ENCODE results near the gene ATP5PO. TPM values are rescaled to one million over a fixed set of nuclear protein-coding genes. Genes with fewer than 3 reads are reported as not detected.

Gene ATP5PO
- total RNA-seq, 4 donors from 2014 or later = 133 to 311 (median 214) TPM

GRCh38 chr21:33875026-33875695, 40.4 kb downstream of the ATP5PO start:
- Histone ChIP-seq H3K9me3 (no peaks in the 10 kb centered on the region), H3K4me1 (no peaks in the 10 kb centered on the region), H3K36me3 (no peaks in the 10 kb centered on the region), H3K27ac (no peak overlapping the region), H3K4me3 (no peak overlapping the region), H3K27me3 (no peaks in the 10 kb centered on the region)
- no peak for TF ChIP-seq POLR2AphosphoS5 (IDR thresholded peaks at IDR 0.05)
- TF ChIP-seq CTCF (IDR thresholded peaks at IDR 0.05) = no peak
- TF ChIP-seq POLR2A (IDR thresholded peaks at IDR 0.05) = no peak
- no peak for TF ChIP-seq EP300 (IDR thresholded peaks at IDR 0.05)
- 85 to 91% methylated on average over 6 to 7 of the region's 20 CpGs for WGBS, 2 donors (ENCODE audit: low coverage in 1 of 2)
- no peak for ATAC-seq

- H3K4me3 ChIP-seq = no peak overlapping the region
- no peaks in the 10 kb centered on the region for H3K27me3 ChIP-seq
- H3K4me1 ChIP-seq = no peaks in the 10 kb centered on the region
- H3K9me3 ChIP-seq = no peaks in the 10 kb centered on the region
- no peaks in the 10 kb centered on the region for H3K36me3 ChIP-seq
- H3K27ac ChIP-seq = no peak overlapping the region
- no peak for TF ChIP-seq EP300 (IDR thresholded peaks at IDR 0.05)
- WGBS, 2 donors (ENCODE audit: low coverage in 1 of 2) = 95 to 97% methylated on average over 3 to 5 of the region's 7 CpGs
- ATAC-seq = no peak
Observed at GRCh38 chr21:33874161-33874560, 41.4 kb downstream of the ATP5PO start.

GRCh38 chr21:33872881-33873515, 42.6 kb downstream of the ATP5PO start:
- WGBS, 2 donors (ENCODE audit: low coverage in 1 of 2) = 71 to 90% methylated on average over 3 to 4 of the region's 4 CpGs
- TF ChIP-seq CTCF (IDR thresholded peaks at IDR 0.05) = no peak
- TF ChIP-seq POLR2A (IDR thresholded peaks at IDR 0.05) = no peak
- TF ChIP-seq EP300 (IDR thresholded peaks at IDR 0.05) = no peak
- no peak for TF ChIP-seq POLR2AphosphoS5 (IDR thresholded peaks at IDR 0.05)
- Histone ChIP-seq H3K27ac (no peak overlapping the region), H3K4me1 (no peaks in the 10 kb centered on the region), H3K36me3 (no peaks in the 10 kb centered on the region), H3K27me3 (no peaks in the 10 kb centered on the region), H3K4me3 (no peak overlapping the region), H3K9me3 (no peaks in the 10 kb centered on the region)
- ATAC-seq = no peak

- no peak for TF ChIP-seq POLR2A (IDR thresholded peaks at IDR 0.05)
- no peak for TF ChIP-seq EP300 (IDR thresholded peaks at IDR 0.05)
- TF ChIP-seq POLR2AphosphoS5 (IDR thresholded peaks at IDR 0.05) = no peak
- no peak for TF ChIP-seq CTCF (IDR thresholded peaks at IDR 0.05)
- Histone ChIP-seq H3K4me3 (no peak overlapping the region), H3K27me3 (no peaks in the 10 kb centered on the region), H3K27ac (no peak overlapping the region), H3K36me3 (no peaks in the 10 kb centered on the region), H3K9me3 (no peaks in the 10 kb centered on the region), H3K4me1 (no peaks in the 10 kb centered on the region)
- ATAC-seq = no peak
- WGBS, 2 donors (ENCODE audit: low coverage in 1 of 2) = 82 to 100% methylated on average over 2 to 3 of the region's 5 CpGs
Observed at GRCh38 chr21:33871171-33871570, 44.4 kb downstream of the ATP5PO start.

GRCh38 chr21:33870768-33871167, 44.8 kb downstream of the ATP5PO start:
- no peaks in the 10 kb centered on the region for H3K36me3 ChIP-seq
- H3K4me3 ChIP-seq = no peak overlapping the region
- H3K27ac ChIP-seq = no peak overlapping the region
- no peak for ATAC-seq
- no peak for TF ChIP-seq CTCF (IDR thresholded peaks at IDR 0.05)
- no peak for TF ChIP-seq POLR2AphosphoS5 (IDR thresholded peaks at IDR 0.05)
- TF ChIP-seq POLR2A (IDR thresholded peaks at IDR 0.05) = no peak
- no peak for TF ChIP-seq EP300 (IDR thresholded peaks at IDR 0.05)
- no peaks in the 10 kb centered on the region for H3K9me3 ChIP-seq
- H3K27me3 ChIP-seq = no peaks in the 10 kb centered on the region
- H3K4me1 ChIP-seq = no peaks in the 10 kb centered on the region
- WGBS, 2 donors (ENCODE audit: low coverage in 1 of 2) = 78 to 85% methylated on average over 3 to 4 of the region's 4 CpGs
